Skeletal muscle cell (primary cell): ENCODE results near the gene SNAPC1.
"Not testable (repeated sequence)": the region's sequence is repeated elsewhere in the genome, so short reads cannot be mapped to it uniquely, and the experiment has no call there.

Experiments
- DNase-seq: peaks from one replicate; pipeline ENCODE4 v3.0.0-alpha.2; 2010; ENCODE audit warnings: low read depth
- H3K4me3 ChIP-seq: 2 replicates; pipeline ENCODE4 v1.5.1; 2011; ENCODE audit warnings: low read depth, mild to moderate bottlenecking, control low read depth, low read length, moderate library complexity

The SNAPC1 gene

GRCh38 chr14:61761959-61762786, at the start of gene SNAPC1:
SNAPC1 (plus strand) TSS chr14:61762420; CDS start chr14:61762461, 41 bp downstream.
- DNase-seq, result peak; percentile 92
- H3K4me3 ChIP-seq, result peak within 1 kb of the TSS; percentile 92

GRCh38 chr14:61713724-61714437, 48.3 kb upstream of the SNAPC1 start:
- DNase-seq, result no peak
- peak overlapping the region; percentile 43 for H3K4me3 ChIP-seq

GRCh38 chr14:61716956-61717355, 45.3 kb upstream of the SNAPC1 start:
- H3K4me3 ChIP-seq, result peak overlapping the region; percentile 3
- DNase-seq, result no peak

GRCh38 chr14:61718039-61718438, 44.2 kb upstream of the SNAPC1 start:
- H3K4me3 ChIP-seq, result peak overlapping the region; percentile 27
- no peak for DNase-seq

- DNase-seq, result no peak
- peak overlapping the region; percentile 17 for H3K4me3 ChIP-seq
These were observed 42.6 kb upstream of the SNAPC1 start for GRCh38 chr14:61719344-61720293.

- no peak for DNase-seq
These were observed 41.9 kb upstream of the SNAPC1 start for GRCh38 chr14:61720294-61720661.

GRCh38 chr14:61720741-61721140, 41.5 kb upstream of the SNAPC1 start:
- DNase-seq, result no peak

More at GRCh38 chr14:61720294-61720661, 41.9 kb upstream of the SNAPC1 start:
- H3K4me3 ChIP-seq, result no peak overlapping the region

GRCh38 chr14:61724133-61724532, 38.1 kb upstream of the SNAPC1 start:
- DNase-seq, result no peak
- no peak overlapping the region for H3K4me3 ChIP-seq

More at GRCh38 chr14:61720741-61721140, 41.5 kb upstream of the SNAPC1 start:
- no peak overlapping the region for H3K4me3 ChIP-seq

- no peak for DNase-seq
- H3K4me3 ChIP-seq, result no peak overlapping the region
These were observed 35.2 kb upstream of the SNAPC1 start for GRCh38 chr14:61726778-61727658.

- no peak overlapping the region for H3K4me3 ChIP-seq
- DNase-seq, result no peak
These were observed 31.4 kb upstream of the SNAPC1 start for GRCh38 chr14:61730756-61731373.

- no peak for DNase-seq
- no peak overlapping the region for H3K4me3 ChIP-seq
These were observed 28.2 kb upstream of the SNAPC1 start for GRCh38 chr14:61733972-61734371.

- no peak for DNase-seq
- H3K4me3 ChIP-seq, result no peak overlapping the region
These were observed 25.5 kb upstream of the SNAPC1 start for GRCh38 chr14:61736751-61737150.

- no peak overlapping the region for H3K4me3 ChIP-seq
- no peak for DNase-seq
These were observed 24.3 kb upstream of the SNAPC1 start for GRCh38 chr14:61737915-61738314.

GRCh38 chr14:61739133-61739532, 23.1 kb upstream of the SNAPC1 start:
- H3K4me3 ChIP-seq, result no peak overlapping the region
- DNase-seq, result no peak

- no peak for DNase-seq
- H3K4me3 ChIP-seq, result no peak overlapping the region
These were observed 19.8 kb upstream of the SNAPC1 start for GRCh38 chr14:61742371-61742770.

- H3K4me3 ChIP-seq, result no peak overlapping the region
- no peak for DNase-seq
These were observed 18.0 kb upstream of the SNAPC1 start for GRCh38 chr14:61744238-61744637.

GRCh38 chr14:61746346-61746745, 15.9 kb upstream of the SNAPC1 start:
- DNase-seq, H3K4me3 ChIP-seq: not testable (repeated sequence)

GRCh38 chr14:61746881-61747280, 15.3 kb upstream of the SNAPC1 start:
- H3K4me3 ChIP-seq, result no peak overlapping the region
- DNase-seq, result no peak
